SK-N-SH treated with all-trans-retinoic acid at 6 μM for 48 hours (cell line): ENCODE data around the gene FCAMR.

Experiments used
- ATAC-seq: fragments of 200-7000 bp; cut with Tn5 transposase; 3 replicates; pipeline ENCODE4 v1.9.1; 2020; ENCODE audit warnings: mild to moderate bottlenecking, moderate library complexity
- ARNTL ChIP-seq: fragments of 450-650 bp; formaldehyde crosslinking; IDR thresholded peaks from 2 replicates; pipeline ENCODE4 v1.5.0; 2020; ENCODE audit warnings: low read depth, mild to moderate bottlenecking, moderate library complexity, borderline replicate concordance
- CSDC2 ChIP-seq: fragments of 250-450 bp; sonication (Bioruptor Pico); IDR thresholded peaks from 2 replicates; pipeline ENCODE4 v1.5.0; 2020; ENCODE audit warnings: mild to moderate bottlenecking, moderate library complexity
- ESRRG ChIP-seq: fragments of 250-450 bp; sonication (Bioruptor Pico); IDR thresholded peaks from 2 replicates; pipeline ENCODE4 v1.6.1; 2021; ENCODE audit warnings: mild to moderate bottlenecking
- GLIS3 ChIP-seq: fragments of 250-450 bp; sonication (Bioruptor Pico); IDR thresholded peaks from 2 replicates; pipeline ENCODE4 v1.5.0; 2020; ENCODE audit warnings: mild to moderate bottlenecking, moderate library complexity
- ISL1 ChIP-seq: fragments of 250-450 bp; sonication (Bioruptor Pico); IDR thresholded peaks from 2 replicates; pipeline ENCODE4 v2.1.2; 2022; ENCODE audit warnings: mild to moderate bottlenecking, moderate library complexity
- OSR1 ChIP-seq: fragments of 250-450 bp; sonication (Bioruptor Pico); IDR thresholded peaks from 2 replicates; pipeline ENCODE4 v1.8.0; 2022; ENCODE audit warnings: moderate library complexity, mild to moderate bottlenecking, inconsistent platforms
- PPARA ChIP-seq: fragments of 250-450 bp; sonication (Bioruptor Pico); IDR thresholded peaks from 2 replicates; pipeline ENCODE4 v1.5.0; 2020; ENCODE audit warnings: mild to moderate bottlenecking, borderline replicate concordance
- RARB ChIP-seq: fragments of 250-450 bp; sonication (Bioruptor Pico); IDR thresholded peaks from 2 replicates; pipeline ENCODE4 v1.8.0; 2021; ENCODE audit warnings: mild to moderate bottlenecking, moderate library complexity
- SNAI2 ChIP-seq: fragments of 250-450 bp; sonication (Bioruptor Pico); IDR thresholded peaks from 2 replicates; pipeline ENCODE4 v1.5.0; 2020; ENCODE audit warnings: mild to moderate bottlenecking, moderate library complexity
- TCF4 ChIP-seq: fragments of 250-450 bp; sonication (Bioruptor Pico); IDR thresholded peaks from 2 replicates; pipeline ENCODE4 v1.8.0; 2021; ENCODE audit warnings: mild to moderate bottlenecking, moderate library complexity, borderline replicate concordance
- TOX ChIP-seq: fragments of 250-450 bp; sonication (Bioruptor Pico); IDR thresholded peaks from 2 replicates; pipeline ENCODE4 v1.8.0; 2021; ENCODE audit warnings: mild to moderate bottlenecking, moderate library complexity, borderline replicate concordance
- ZC3H10 ChIP-seq: fragments of 250-450 bp; sonication (Bioruptor Pico); IDR thresholded peaks from 2 replicates; pipeline ENCODE4 v1.5.1; 2021; ENCODE audit warnings: mild to moderate bottlenecking, moderate library complexity
- ZFP3 ChIP-seq: fragments of 250-450 bp; sonication (Bioruptor Pico); IDR thresholded peaks from 2 replicates; pipeline ENCODE4 v1.5.0; 2020; ENCODE audit warnings: mild to moderate bottlenecking, moderate library complexity
- ZFP30 ChIP-seq: fragments of 450-650 bp; formaldehyde crosslinking; IDR thresholded peaks from 2 replicates; pipeline ENCODE4 v1.5.0; 2022; ENCODE audit warnings: mild to moderate bottlenecking, moderate library complexity
- ZNF565 ChIP-seq: fragments of 450-650 bp; formaldehyde crosslinking; conservative IDR thresholded peaks from 2 replicates; pipeline ENCODE4 v1.5.0; 2020; ENCODE audit warnings: low read depth, mild to moderate bottlenecking, moderate library complexity
- ZNF8 ChIP-seq: fragments of 450-650 bp; formaldehyde crosslinking; IDR thresholded peaks from 2 replicates; pipeline ENCODE4 v1.5.0; 2020; ENCODE audit warnings: mild to moderate bottlenecking, moderate library complexity
- TF ChIP-seq, protein P1 (sequence below): fragments of 250-450 bp; sonication (Bioruptor Pico); IDR thresholded peaks from 2 replicates; pipeline ENCODE4 v1.5.1; 2020; ENCODE audit warnings: low read depth, mild to moderate bottlenecking, moderate library complexity
- TF ChIP-seq, protein P2 (sequence below): fragments of 250-450 bp; sonication (Bioruptor Pico); IDR thresholded peaks from 2 replicates; pipeline ENCODE4 v1.8.0; 2021; ENCODE audit warnings: low read depth, mild to moderate bottlenecking, moderate library complexity, borderline replicate concordance
- TF ChIP-seq, protein P3 (sequence below): fragments of 250-450 bp; sonication (Bioruptor Pico); IDR thresholded peaks from 2 replicates; pipeline ENCODE4 v1.5.0; 2020; ENCODE audit warnings: mild to moderate bottlenecking, moderate library complexity
- TF ChIP-seq, protein P4 (sequence below): fragments of 250-450 bp; sonication (Bioruptor Pico); IDR thresholded peaks from 2 replicates; pipeline ENCODE4 v1.8.0; 2020; ENCODE audit warnings: mild to moderate bottlenecking, moderate library complexity, borderline replicate concordance
- TF ChIP-seq, protein P5 (sequence below): fragments of 250-450 bp; sonication (Bioruptor Pico); IDR thresholded peaks from 2 replicates; pipeline ENCODE4 v1.5.1; 2021; ENCODE audit warnings: mild to moderate bottlenecking, moderate library complexity

FCAMR gene

DNA sequence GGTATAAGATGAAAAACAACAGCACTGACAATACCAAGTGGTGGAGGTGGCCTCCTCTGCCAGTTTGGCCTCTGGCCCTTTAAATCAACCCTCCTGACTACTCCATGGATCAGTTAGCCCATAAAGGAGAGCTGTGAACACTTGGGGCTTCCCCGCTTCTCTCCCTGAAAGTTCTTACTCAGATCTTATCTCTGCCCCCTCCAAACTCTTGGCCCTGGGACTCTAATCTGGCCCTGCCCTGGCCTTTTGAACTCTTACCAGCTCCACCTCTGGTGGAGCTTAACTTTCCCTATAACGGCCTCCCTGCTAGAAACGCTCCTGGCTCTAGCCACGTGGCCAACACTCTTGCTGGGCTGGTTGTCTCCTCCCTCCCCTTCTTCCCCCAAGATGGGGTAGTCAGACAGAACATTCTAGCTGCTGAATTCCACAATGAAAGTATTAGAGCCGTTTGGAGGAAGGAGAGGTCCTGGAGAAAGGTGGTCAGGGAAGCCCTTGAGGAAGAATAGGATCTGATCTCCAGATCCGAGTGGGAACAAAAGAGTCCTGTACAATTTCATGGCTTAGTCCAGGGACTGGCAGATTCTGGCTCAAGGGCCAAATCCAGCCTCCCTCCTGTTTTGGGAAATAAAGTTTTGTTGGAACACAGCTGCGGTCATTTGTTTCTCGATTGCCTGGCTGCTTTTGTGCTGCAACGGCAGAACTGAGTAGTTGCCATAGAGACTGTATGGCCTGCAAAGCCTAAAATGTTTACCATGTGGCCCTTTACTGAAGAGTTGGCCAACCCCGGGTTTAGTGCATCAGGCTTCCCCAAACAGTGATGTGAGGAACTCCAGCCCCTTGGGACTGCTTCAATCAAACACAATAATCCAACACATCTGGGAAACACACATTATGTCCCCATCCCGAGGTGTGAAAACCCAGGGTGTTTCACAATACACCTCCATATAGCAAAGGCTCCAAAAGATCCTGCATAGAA is 14.5 kb downstream of the FCAMR start:
- TF ChIP-seq CSDC2 (CRISPR knock-in tag), result no peak
- no peak for ATAC-seq

DNA sequence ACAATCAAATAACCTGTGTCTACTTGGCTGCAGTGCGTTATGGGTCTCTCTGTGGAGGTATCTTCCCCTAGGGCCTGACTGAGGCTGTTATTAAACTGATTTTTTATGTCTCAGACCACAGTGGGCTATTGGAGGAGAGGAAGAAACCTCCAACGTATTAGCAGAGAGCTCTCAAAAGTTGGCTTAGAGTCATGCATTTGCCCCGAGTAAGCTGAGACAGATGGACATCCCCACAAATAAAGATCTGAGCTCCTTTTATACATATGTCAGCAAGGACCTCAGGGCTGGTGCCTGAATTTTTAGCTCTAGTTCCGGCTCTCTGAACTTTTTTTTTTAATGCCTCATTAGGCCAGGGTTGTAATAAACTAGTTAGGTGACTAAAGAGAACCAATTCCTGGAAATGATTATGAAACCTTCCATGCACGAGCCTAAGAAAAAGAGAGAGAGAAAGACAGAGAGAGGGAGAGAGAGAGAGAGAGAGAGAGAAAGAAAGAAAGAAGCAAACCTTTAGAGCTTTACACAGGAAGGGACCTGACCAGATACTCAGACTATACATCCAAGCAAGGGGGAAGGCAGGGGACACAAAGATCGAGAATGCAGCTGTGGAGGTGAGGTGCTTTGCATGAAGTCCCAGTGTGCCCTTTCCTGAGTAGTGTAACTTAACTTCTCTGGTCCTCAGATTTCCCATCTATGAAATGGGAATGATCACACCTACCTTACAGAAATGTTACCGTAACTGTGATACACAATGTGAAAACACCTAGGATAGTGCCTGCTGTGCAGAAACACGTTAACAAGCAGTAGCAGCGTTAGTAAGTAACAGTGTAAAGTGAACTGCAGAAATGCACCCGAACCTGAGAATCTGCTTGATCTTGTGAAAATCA is 15.6 kb downstream of the FCAMR start:
- TF ChIP-seq ZNF8 (CRISPR knock-in tag) (no peak), TOX (CRISPR knock-in tag) (no peak), ZC3H10 (no peak), OSR1 (CRISPR knock-in tag) (no peak), ARNTL (CRISPR knock-in tag) (no peak), ISL1 (no peak), TCF4 (CRISPR knock-in tag) (no peak), ZNF565 (CRISPR knock-in tag) (no peak)
- TF ChIP-seq, protein P1, sequence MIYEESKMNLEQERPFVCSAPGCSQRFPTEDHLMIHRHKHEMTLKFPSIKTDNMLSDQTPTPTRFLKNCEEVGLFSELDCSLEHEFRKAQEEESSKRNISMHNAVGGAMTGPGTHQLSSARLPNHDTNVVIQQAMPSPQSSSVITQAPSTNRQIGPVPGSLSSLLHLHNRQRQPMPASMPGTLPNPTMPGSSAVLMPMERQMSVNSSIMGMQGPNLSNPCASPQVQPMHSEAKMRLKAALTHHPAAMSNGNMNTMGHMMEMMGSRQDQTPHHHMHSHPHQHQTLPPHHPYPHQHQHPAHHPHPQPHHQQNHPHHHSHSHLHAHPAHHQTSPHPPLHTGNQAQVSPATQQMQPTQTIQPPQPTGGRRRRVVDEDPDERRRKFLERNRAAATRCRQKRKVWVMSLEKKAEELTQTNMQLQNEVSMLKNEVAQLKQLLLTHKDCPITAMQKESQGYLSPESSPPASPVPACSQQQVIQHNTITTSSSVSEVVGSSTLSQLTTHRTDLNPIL, result no peak
- TF ChIP-seq, protein P2, sequence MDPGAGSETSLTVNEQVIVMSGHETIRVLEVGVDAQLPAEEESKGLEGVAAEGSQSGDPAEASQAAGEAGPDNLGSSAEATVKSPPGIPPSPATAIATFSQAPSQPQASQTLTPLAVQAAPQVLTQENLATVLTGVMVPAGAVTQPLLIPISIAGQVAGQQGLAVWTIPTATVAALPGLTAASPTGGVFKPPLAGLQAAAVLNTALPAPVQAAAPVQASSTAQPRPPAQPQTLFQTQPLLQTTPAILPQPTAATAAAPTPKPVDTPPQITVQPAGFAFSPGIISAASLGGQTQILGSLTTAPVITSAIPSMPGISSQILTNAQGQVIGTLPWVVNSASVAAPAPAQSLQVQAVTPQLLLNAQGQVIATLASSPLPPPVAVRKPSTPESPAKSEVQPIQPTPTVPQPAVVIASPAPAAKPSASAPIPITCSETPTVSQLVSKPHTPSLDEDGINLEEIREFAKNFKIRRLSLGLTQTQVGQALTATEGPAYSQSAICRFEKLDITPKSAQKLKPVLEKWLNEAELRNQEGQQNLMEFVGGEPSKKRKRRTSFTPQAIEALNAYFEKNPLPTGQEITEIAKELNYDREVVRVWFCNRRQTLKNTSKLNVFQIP (CRISPR knock-in tag), result no peak
- TF ChIP-seq, protein P3, sequence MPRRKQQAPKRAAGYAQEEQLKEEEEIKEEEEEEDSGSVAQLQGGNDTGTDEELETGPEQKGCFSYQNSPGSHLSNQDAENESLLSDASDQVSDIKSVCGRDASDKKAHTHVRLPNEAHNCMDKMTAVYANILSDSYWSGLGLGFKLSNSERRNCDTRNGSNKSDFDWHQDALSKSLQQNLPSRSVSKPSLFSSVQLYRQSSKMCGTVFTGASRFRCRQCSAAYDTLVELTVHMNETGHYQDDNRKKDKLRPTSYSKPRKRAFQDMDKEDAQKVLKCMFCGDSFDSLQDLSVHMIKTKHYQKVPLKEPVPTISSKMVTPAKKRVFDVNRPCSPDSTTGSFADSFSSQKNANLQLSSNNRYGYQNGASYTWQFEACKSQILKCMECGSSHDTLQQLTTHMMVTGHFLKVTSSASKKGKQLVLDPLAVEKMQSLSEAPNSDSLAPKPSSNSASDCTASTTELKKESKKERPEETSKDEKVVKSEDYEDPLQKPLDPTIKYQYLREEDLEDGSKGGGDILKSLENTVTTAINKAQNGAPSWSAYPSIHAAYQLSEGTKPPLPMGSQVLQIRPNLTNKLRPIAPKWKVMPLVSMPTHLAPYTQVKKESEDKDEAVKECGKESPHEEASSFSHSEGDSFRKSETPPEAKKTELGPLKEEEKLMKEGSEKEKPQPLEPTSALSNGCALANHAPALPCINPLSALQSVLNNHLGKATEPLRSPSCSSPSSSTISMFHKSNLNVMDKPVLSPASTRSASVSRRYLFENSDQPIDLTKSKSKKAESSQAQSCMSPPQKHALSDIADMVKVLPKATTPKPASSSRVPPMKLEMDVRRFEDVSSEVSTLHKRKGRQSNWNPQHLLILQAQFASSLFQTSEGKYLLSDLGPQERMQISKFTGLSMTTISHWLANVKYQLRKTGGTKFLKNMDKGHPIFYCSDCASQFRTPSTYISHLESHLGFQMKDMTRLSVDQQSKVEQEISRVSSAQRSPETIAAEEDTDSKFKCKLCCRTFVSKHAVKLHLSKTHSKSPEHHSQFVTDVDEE (CRISPR knock-in tag), result no peak
- TF ChIP-seq, protein P4, sequence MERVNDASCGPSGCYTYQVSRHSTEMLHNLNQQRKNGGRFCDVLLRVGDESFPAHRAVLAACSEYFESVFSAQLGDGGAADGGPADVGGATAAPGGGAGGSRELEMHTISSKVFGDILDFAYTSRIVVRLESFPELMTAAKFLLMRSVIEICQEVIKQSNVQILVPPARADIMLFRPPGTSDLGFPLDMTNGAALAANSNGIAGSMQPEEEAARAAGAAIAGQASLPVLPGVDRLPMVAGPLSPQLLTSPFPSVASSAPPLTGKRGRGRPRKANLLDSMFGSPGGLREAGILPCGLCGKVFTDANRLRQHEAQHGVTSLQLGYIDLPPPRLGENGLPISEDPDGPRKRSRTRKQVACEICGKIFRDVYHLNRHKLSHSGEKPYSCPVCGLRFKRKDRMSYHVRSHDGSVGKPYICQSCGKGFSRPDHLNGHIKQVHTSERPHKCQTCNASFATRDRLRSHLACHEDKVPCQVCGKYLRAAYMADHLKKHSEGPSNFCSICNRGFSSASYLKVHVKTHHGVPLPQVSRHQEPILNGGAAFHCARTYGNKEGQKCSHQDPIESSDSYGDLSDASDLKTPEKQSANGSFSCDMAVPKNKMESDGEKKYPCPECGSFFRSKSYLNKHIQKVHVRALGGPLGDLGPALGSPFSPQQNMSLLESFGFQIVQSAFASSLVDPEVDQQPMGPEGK (CRISPR knock-in tag), result no peak
- TF ChIP-seq, protein P5, sequence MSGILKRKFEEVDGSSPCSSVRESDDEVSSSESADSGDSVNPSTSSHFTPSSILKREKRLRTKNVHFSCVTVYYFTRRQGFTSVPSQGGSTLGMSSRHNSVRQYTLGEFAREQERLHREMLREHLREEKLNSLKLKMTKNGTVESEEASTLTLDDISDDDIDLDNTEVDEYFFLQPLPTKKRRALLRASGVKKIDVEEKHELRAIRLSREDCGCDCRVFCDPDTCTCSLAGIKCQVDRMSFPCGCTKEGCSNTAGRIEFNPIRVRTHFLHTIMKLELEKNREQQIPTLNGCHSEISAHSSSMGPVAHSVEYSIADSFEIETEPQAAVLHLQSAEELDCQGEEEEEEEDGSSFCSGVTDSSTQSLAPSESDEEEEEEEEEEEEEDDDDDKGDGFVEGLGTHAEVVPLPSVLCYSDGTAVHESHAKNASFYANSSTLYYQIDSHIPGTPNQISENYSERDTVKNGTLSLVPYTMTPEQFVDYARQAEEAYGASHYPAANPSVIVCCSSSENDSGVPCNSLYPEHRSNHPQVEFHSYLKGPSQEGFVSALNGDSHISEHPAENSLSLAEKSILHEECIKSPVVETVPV, result no peak
- no peak for ATAC-seq

DNA sequence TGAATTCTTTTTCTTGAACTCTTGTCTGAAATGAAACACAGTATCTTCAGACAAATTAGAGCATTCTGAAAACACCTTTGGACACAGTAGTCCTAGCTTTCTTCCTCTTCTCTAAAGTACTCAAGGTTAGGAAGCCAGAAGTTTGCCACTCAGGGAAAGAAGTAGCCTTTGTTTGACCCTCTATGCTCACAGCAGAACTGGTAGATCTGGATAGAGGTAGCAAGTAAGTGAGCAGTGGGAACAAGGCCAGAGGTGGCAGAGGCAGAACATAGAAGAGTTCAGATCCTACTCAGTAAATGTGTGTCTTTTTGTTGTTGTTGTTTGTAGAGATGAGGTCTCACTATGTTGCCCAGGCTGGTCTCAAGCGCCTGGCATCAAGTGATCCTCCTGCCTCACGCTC is 16.6 kb downstream of the FCAMR start:
- TF ChIP-seq ISL1, result no peak
- no peak for TF ChIP-seq ZC3H10
- no peak for TF ChIP-seq ARNTL (CRISPR knock-in tag)
- no peak for TF ChIP-seq ESRRG (CRISPR knock-in tag)
- no peak for ATAC-seq

DNA sequence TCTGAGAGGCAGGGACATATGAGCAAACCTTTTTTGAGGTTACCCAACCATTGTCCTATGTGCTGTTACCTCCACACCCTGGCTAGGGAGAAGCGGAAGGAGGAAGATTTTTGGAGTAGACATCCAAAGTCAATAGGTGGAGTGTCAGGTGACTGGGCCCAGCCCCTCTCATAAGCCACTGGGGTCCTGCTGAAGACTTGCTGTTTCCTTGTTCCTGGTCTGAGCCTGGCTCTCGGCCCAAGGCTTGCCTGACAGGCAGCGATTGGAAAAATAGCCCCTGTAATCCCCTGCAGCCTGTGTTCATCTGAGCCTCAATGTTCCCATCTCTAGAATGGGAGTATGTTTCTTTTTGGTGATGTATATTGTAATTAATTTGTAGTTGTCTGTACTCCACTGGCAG is 17.1 kb downstream of the FCAMR start:
- ATAC-seq, result no peak
- TF ChIP-seq ISL1 (no peak), CSDC2 (CRISPR knock-in tag) (no peak), ZFP3 (CRISPR knock-in tag) (no peak), ZNF8 (CRISPR knock-in tag) (no peak), ARNTL (CRISPR knock-in tag) (no peak), SNAI2 (no peak), TCF4 (CRISPR knock-in tag) (no peak), RARB (CRISPR knock-in tag) (no peak), GLIS3 (CRISPR knock-in tag) (no peak), PPARA (CRISPR knock-in tag) (no peak), TOX (CRISPR knock-in tag) (no peak), ZFP30 (CRISPR knock-in tag) (no peak)
- TF ChIP-seq, protein P1, result no peak
- TF ChIP-seq, protein P2 (CRISPR knock-in tag), result no peak
